Measurements from ENCODE around the gene HSPBP1. TPM values are rescaled to one million over a fixed set of nuclear protein-coding genes. Genes with fewer than 3 reads are reported as not detected.
A peak's percentile ranks its signal among the peaks of the same experiment; 100 is the strongest.

HSPBP1 gene
- total and polyA plus RNA-seq, 9 of the 15 experiments (the other 6 are each of a cell fraction or from before 2014, with no cell fraction given), result 0.83 to 81.3 (median 21.8) TPM

- ChIA-PET CTCF (ENCODE audit: low intra/inter-chr PET ratio) (no interaction called here), POLR2A (interaction anchor here (0.6 to 2.9 kb wide), 10 partner anchors 10 to 204 kb away, joined by 3 to 26 read pairs (median 4); partner anchors contain the start of genes HSPBP1, ISOC2 and UBE2S)
- peak; percentile 23 for FAIRE-seq
- no TSS peak for BruUV-seq (replicated peaks)
- Histone ChIP-seq H3K9ac (ENCODE audit: insufficient read depth in 1 of 2, low read depth in 2 of 2, low read length in 2 of 2) (peak overlapping the region; percentile 94 to 99), H4K20me1 (replicated peaks; ENCODE audit: control insufficient read depth, insufficient read depth, low read length) (peaks cover 48% of the 10 kb centered on the region), H3K4me2 (ENCODE audit: insufficient read depth, low read length) (peak overlapping the region; percentile 96), H3K9me1 (ENCODE audit: control insufficient read depth, insufficient read depth, low read length) (peaks cover 9% of the 10 kb centered on the region), H3K36me3 (ENCODE audit: control insufficient read depth, insufficient read depth, low read length) (peaks cover 44% of the 10 kb centered on the region), H3K79me2 (ENCODE audit: control insufficient read depth, insufficient read depth, low read length) (peaks cover 61% of the 10 kb centered on the region), H3K4me3 (peak overlapping the region; percentile 94), H3K9me3 (replicated peaks; ENCODE audit: control insufficient read depth, insufficient read depth, low read depth, low read length) (no peaks in the 10 kb centered on the region), H3K27ac (ENCODE audit: extremely low read depth, low read depth, low read length) (peak overlapping the region; percentile 97), H3K27me3 (ENCODE audit: control insufficient read depth in 2 of 2, insufficient read depth in 2 of 2, low read length in 2 of 2) (no peaks in the 10 kb centered on the region), H3K4me1 (replicated peaks in 1 of 2; ENCODE audit: control insufficient read depth in 2 of 2, insufficient read depth in 2 of 2, low read length in 2 of 2) (peaks cover 34 to 55% of the 10 kb centered on the region in 2 experiments; a peak in 4 of 5 replicates), H2AFZ (ENCODE audit: low read depth, low read length) (no peak overlapping the region)
- DNase-seq (ENCODE audit: extremely low read depth in 1 of 4, low spot score in 3 of 4), result peak; percentile 49 to 70 (median 55)
- WGBS (ENCODE audit: insufficient coverage, low coverage, missing lambda C conversion rate), result under 1% methylated on average over 37 of the region's 51 CpGs
- in situ Hi-C loops (cut with MboI) (no loop called here), intact Hi-C loops (cut with micrococcal nuclease) (loop anchor here (2.0 kb wide), 1 partner anchor 23 kb away; the partner anchor contains the start of gene HSPBP1)
- ATAC-seq, result peak; percentile 3
- no peak for TF ChIP-seq HDAC2 (IDR thresholded peaks at IDR 0.05)
- TF ChIP-seq MAZ (CRISPR knock-in tag; conservative IDR thresholded peaks at IDR 0.05 in 1 of 2, IDR thresholded peaks at IDR 0.05 in 1 of 2), result peak in 1 of 2 experiments; percentile 25; a peak in 2 of 4 replicates
- no peak for TF ChIP-seq ZNF212 (CRISPR knock-in tag; IDR thresholded peaks at IDR 0.05)
- TF ChIP-seq VEZF1 (CRISPR knock-in tag; IDR thresholded peaks at IDR 0.05), result peak; percentile 64
- TF ChIP-seq IRF2 (CRISPR knock-in tag; IDR thresholded peaks at IDR 0.05), result no peak
- no peak for TF ChIP-seq TBP (optimal IDR thresholded peaks at IDR 0.05; ENCODE audit: low read depth, low read length)
- TF ChIP-seq PHTF2 (CRISPR knock-in tag; IDR thresholded peaks at IDR 0.05), result no peak
- no peak for TF ChIP-seq ETV6 (IDR thresholded peaks at IDR 0.05; ENCODE audit: borderline replicate concordance in 1 of 2, low read depth in 2 of 2, low read length in 1 of 2)
- 0 out of 2 replicates have a peak, but pooled peaks have one; percentile 74 for TF ChIP-seq ETV6 (CRISPR knock-in tag; IDR thresholded peaks at IDR 0.05; ENCODE audit: borderline replicate concordance)
- TF ChIP-seq ARID3B (CRISPR knock-in tag; IDR thresholded peaks at IDR 0.05; ENCODE audit: borderline replicate concordance), result no peak
- peak; percentile 74 for TF ChIP-seq MXI1 (IDR thresholded peaks at IDR 0.05; ENCODE audit: low read depth, low read length)
- TF ChIP-seq MTA3 (IDR thresholded peaks at IDR 0.05; ENCODE audit: borderline replicate concordance), result no peak
- 0 out of 2 replicates have a peak, but pooled peaks have one; percentile 22 for TF ChIP-seq ELF4 (CRISPR knock-in tag; IDR thresholded peaks at IDR 0.05)
- peak; percentile 93 for TF ChIP-seq ZNF316 (IDR thresholded peaks at IDR 0.05)
- TF ChIP-seq ZNF740 (CRISPR knock-in tag; IDR thresholded peaks at IDR 0.05), result peak; percentile 69
- peak in 1 of 2 experiments; percentile 74; a peak in 2 of 4 replicates for TF ChIP-seq ZNF740 (tag; IDR thresholded peaks at IDR 0.05)
Measured at GRCh38 chr19:55257461-55258420, 22.2 kb downstream of the HSPBP1 start.
